Sigmoid colon (tissue), 7 donors: ENCODE data around the gene SIN3B. TPM values are rescaled to one million over a fixed set of nuclear protein-coding genes. Genes with fewer than 3 reads are reported as not detected.

Experiments used
- DNase-seq: peaks from one replicate; pipeline ENCODE4 v3.0.0-alpha.2; 2019
- H3K27ac ChIP-seq, 4 donors: fragments of 200-600 bp; sonication (generic); one replicate each; pipeline ENCODE4 v1.5.1; 2016 to 2019; ENCODE audit warnings: mild to moderate bottlenecking in 1 of 4
- H3K27me3 ChIP-seq, 3 donors: fragments of 200-600 bp; sonication (generic); one replicate each; pipeline ENCODE4 v1.5.1; 2019; ENCODE audit warnings: mild to moderate bottlenecking in 1 of 3
- H3K36me3 ChIP-seq, 4 donors: fragments of 200-600 bp; sonication (generic); one replicate each; pipeline ENCODE4 v1.5.1; 2016 to 2019
- H3K4me1 ChIP-seq, 4 donors: fragments of 200-600 bp; sonication (generic); one replicate each; pipeline ENCODE4 v1.5.1; 2017 to 2019
- H3K4me3 ChIP-seq, 4 donors: fragments of 200-600 bp; sonication (generic); one replicate each; pipeline ENCODE4 v1.5.1; 2017 to 2019; ENCODE audit warnings: mild to moderate bottlenecking in 2 of 4, moderate library complexity in 1 of 4
- H3K9me3 ChIP-seq, 4 donors: fragments of 200-600 bp in 3 of 4; sonication (generic) in 3 of 4; one replicate each; pipeline versions ENCODE4 v1.5.1 to v1.6.1; 2013 to 2019
- CTCF ChIP-seq, 4 experiments: fragments of 450-650 bp in 3 of 4; fragments of 200-600 bp in 1 of 4; IDR thresholded peaks; one replicate each; pipeline ENCODE4 v1.5.1; 2016 to 2019; ENCODE audit warnings: antibody characterized with exemption in 4 of 4, mild to moderate bottlenecking in 3 of 4, moderate library complexity in 2 of 4
- EP300 ChIP-seq, 4 donors: sonication (generic); formaldehyde crosslinking; IDR thresholded peaks; one replicate each; pipeline ENCODE4 v1.6.1; 2017; ENCODE audit warnings: antibody characterized with exemption in 4 of 4
- POLR2A ChIP-seq, 2 donors: fragments of 450-650 bp; IDR thresholded peaks; one replicate each; pipeline ENCODE4 v1.6.1; 2016; ENCODE audit warnings: antibody characterized with exemption in 2 of 2, mild to moderate bottlenecking in 2 of 2, moderate library complexity in 2 of 2
- POLR2AphosphoS5 ChIP-seq, 4 donors: sonication (generic); formaldehyde crosslinking; IDR thresholded peaks; one replicate each; pipeline ENCODE4 v1.6.1; 2017; ENCODE audit warnings: antibody characterized with exemption in 4 of 4
- WGBS, 2 donors: extraction: QIAGEN DNeasy Blood & Tissue Kit; methylation state at CpG; one replicate each; pipeline ENCODE4 v1.1.7; 2013; 5-methylcytosine and 5-hydroxymethylcytosine counted together
- intact Hi-C: fragments of 100-400 bp; cut with DNase I; formaldehyde crosslinking; loops from one replicate; pipeline ENCODE4 v1.15.1; 2023
- polyA plus RNA-seq, 3 donors: library from polyadenylated mRNA; stranded (reverse); fragments of 200-250 nt; gene quantifications; one replicate each; pipeline ENCODE4 v1.2.3, GENCODE V29; 2013
- total RNA-seq, 4 donors: library from RNA; depleted of rRNA; stranded (reverse); fragments of >200 nt; gene quantifications; one replicate each; pipeline ENCODE4 v1.1.0, GENCODE V29; 2016
- donor health status: healthy with polysubstance abuse.
- donor health status: Bipolar disorder and iron deficiency.
- donor health status: healthy.

Gene SIN3B
- total and polyA plus RNA-seq, 7 donors = 5.1 to 67.3 (median 24.7) TPM

- TF ChIP-seq EP300 (IDR thresholded peaks at IDR 0.05) (no peak), CTCF (IDR thresholded peaks at IDR 0.05) (no peak), POLR2AphosphoS5 (IDR thresholded peaks at IDR 0.05) (no peak), POLR2A (IDR thresholded peaks at IDR 0.05) (no peak)
- 46 to 58% methylated on average over 5 of the region's 5 CpGs for WGBS, 2 donors
- intact Hi-C loops = no loop called here
- H3K4me3 ChIP-seq = no peak overlapping the region
- no peaks in the 10 kb centered on the region for H3K36me3 ChIP-seq
- H3K9me3 ChIP-seq = no peaks in the 10 kb centered on the region
- H3K4me1 ChIP-seq = no peaks in the 10 kb centered on the region
- DNase-seq = no peak
- no peak overlapping the region for H3K27ac ChIP-seq
- no peaks in the 10 kb centered on the region for H3K27me3 ChIP-seq
Measured at GRCh38 chr19:16904599-16904998, 75.4 kb downstream of the SIN3B start.

- intact Hi-C loops = no loop called here
- 77 to 79% methylated on average over 12 of the region's 12 CpGs for WGBS, 2 donors
- Histone ChIP-seq H3K36me3 (no peaks in the 10 kb centered on the region), H3K4me3 (no peak overlapping the region), H3K27ac (no peak overlapping the region), H3K27me3 (no peaks in the 10 kb centered on the region), H3K9me3 (peaks cover 8 to 16% (median 10%) of the 10 kb centered on the region in 4 donors), H3K4me1 (no peaks in the 10 kb centered on the region)
- TF ChIP-seq POLR2AphosphoS5 (IDR thresholded peaks at IDR 0.05) = no peak
- no peak for TF ChIP-seq POLR2A (IDR thresholded peaks at IDR 0.05)
- TF ChIP-seq EP300 (IDR thresholded peaks at IDR 0.05) = no peak
- TF ChIP-seq CTCF (IDR thresholded peaks at IDR 0.05) = no peak
- DNase-seq = no peak
Measured at GRCh38 chr19:16908759-16909158, 79.6 kb downstream of the SIN3B start.

GRCh38 chr19:16911046-16911445 lies 81.8 kb downstream of the SIN3B start:
- peak; percentile 17 for DNase-seq
- Histone ChIP-seq H3K9me3 (peaks cover 9 to 16% (median 15%) of the 10 kb centered on the region in 4 donors), H3K4me3 (no peak overlapping the region), H3K4me1 (no peaks in the 10 kb centered on the region), H3K36me3 (no peaks in the 10 kb centered on the region), H3K27ac (no peak overlapping the region), H3K27me3 (no peaks in the 10 kb centered on the region)
- intact Hi-C loops = no loop called here
- TF ChIP-seq POLR2AphosphoS5 (IDR thresholded peaks at IDR 0.05) (no peak), EP300 (IDR thresholded peaks at IDR 0.05) (no peak), POLR2A (IDR thresholded peaks at IDR 0.05) (no peak), CTCF (IDR thresholded peaks at IDR 0.05) (no peak)
- 88 to 90% methylated on average over 7 of the region's 7 CpGs for WGBS, 2 donors

GRCh38 chr19:16912780-16913179 lies 83.6 kb downstream of the SIN3B start:
- DNase-seq = no peak
- no peak overlapping the region for H3K4me3 ChIP-seq
- H3K27ac ChIP-seq = no peak overlapping the region
- TF ChIP-seq POLR2AphosphoS5 (IDR thresholded peaks at IDR 0.05) = no peak
- TF ChIP-seq POLR2A (IDR thresholded peaks at IDR 0.05) = no peak
- no peak for TF ChIP-seq EP300 (IDR thresholded peaks at IDR 0.05)
- TF ChIP-seq CTCF (IDR thresholded peaks at IDR 0.05) = no peak
- H3K36me3 ChIP-seq = no peaks in the 10 kb centered on the region
- peaks cover 9 to 16% (median 15%) of the 10 kb centered on the region in 4 donors for H3K9me3 ChIP-seq
- WGBS, 2 donors = 65 to 81% methylated on average over 4 of the region's 4 CpGs
- H3K27me3 ChIP-seq = no peaks in the 10 kb centered on the region
- intact Hi-C loops = no loop called here
- no peaks in the 10 kb centered on the region for H3K4me1 ChIP-seq

GRCh38 chr19:16914421-16914820 lies 85.2 kb downstream of the SIN3B start:
- H3K27ac ChIP-seq = no peak overlapping the region
- no peak for TF ChIP-seq POLR2AphosphoS5 (IDR thresholded peaks at IDR 0.05)
- TF ChIP-seq POLR2A (IDR thresholded peaks at IDR 0.05) = no peak
- intact Hi-C loops = no loop called here
- H3K36me3 ChIP-seq = no peaks in the 10 kb centered on the region
- no peaks in the 10 kb centered on the region for H3K4me1 ChIP-seq
- H3K9me3 ChIP-seq = peaks cover 9 to 19% (median 16%) of the 10 kb centered on the region in 4 donors
- WGBS, 2 donors = 91 to 94% methylated on average over 11 of the region's 11 CpGs
- no peaks in the 10 kb centered on the region for H3K27me3 ChIP-seq
- no peak overlapping the region for H3K4me3 ChIP-seq
- DNase-seq = peak; percentile 57
